Measurements from ENCODE around the gene SLC9A6.
"Not testable (repeated sequence)": the region's sequence is repeated elsewhere in the genome, so short reads cannot be mapped to it uniquely, and the experiment has no call there.

The SLC9A6 gene

GRCh38 chrX:136029766-136030165, 44.5 kb downstream of the SLC9A6 start:
- no peak for DNase-seq (ENCODE audit: low read depth, low spot score)

GRCh38 chrX:136030303-136031191, 45.3 kb downstream of the SLC9A6 start:
- no peak for DNase-seq (ENCODE audit: low read depth, low spot score)

GRCh38 chrX:136031626-136032025, 46.4 kb downstream of the SLC9A6 start:
- no peak for DNase-seq (ENCODE audit: low read depth, low spot score)

DNA sequence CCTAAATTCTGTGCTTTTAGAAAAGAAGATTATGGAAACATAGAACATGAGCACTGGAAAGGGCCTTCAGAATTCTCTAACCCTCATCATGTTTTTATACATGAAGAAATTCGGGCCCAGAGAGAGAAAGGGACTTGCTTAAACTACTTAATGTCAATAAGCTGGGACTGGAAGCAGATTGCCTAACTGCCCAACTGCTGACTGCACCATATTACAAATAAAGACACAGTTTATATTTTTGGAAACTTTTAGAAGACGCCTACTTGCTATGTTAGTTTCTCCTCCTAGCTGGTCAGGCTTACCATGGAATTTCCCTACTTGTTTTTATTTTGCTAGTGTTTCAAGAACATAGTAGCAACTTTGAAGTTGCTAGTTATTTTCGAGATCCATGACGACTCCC, 47.1 kb downstream of the SLC9A6 start:
- no peak for DNase-seq (ENCODE audit: low read depth, low spot score)

- DNase-seq (ENCODE audit: low read depth, low spot score): no peak
Measured at GRCh38 chrX:136034668-136035067, 49.4 kb downstream of the SLC9A6 start.

- no peak for DNase-seq (ENCODE audit: low read depth, low spot score)
Measured at GRCh38 chrX:136035663-136036062, 50.4 kb downstream of the SLC9A6 start.

DNA sequence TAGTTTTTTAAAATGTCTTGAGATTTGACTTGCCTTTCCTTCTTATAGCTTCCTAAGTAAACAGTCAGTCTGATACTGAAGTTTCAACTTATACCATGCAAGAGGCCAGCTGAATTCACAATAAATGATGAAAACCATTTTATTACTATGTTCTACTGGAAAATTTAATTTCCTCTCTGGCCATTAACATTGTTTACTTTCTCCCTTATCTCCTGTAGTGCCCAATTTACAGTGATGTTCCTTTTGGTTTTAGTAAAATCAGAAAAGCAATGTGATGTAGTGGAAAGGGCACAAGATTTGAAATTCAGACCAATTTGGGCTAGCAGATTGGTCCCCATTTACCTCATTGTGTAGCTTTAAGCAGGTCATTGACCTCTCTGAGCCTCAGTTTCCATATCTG, 54.2 kb downstream of the SLC9A6 start:
- DNase-seq (ENCODE audit: low read depth, low spot score): no peak

- no peak for DNase-seq (ENCODE audit: low read depth, low spot score)
Measured at GRCh38 chrX:136039968-136040367, 54.7 kb downstream of the SLC9A6 start.

DNA sequence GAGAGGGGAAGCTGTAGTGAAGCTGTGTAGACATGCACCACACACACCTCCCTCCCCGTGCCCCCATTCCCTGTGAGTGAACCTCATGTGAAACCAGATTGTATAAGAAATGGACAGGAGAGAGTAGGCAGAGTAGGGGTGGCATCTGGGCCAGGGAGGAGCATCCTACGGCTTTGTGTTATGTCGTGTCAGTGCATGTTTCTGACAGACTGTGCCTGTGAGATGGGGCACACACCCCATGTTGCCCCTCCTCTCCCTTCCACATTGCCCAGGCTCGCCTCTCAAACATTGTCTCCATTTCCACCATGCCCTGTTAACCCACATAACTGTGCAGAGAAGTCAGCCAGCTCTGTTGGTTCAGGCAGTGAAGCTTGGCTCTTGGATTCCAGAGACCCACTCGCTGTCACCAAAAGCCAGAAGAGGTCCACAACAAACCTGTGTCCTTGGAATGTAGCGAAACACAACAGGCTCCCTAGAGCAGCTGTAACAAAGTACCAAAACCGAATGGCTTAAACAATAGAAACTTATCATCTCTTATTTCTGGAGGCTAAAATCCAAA, 56.1 kb downstream of the SLC9A6 start:
- DNase-seq (ENCODE audit: low read depth, low spot score): no peak

DNA sequence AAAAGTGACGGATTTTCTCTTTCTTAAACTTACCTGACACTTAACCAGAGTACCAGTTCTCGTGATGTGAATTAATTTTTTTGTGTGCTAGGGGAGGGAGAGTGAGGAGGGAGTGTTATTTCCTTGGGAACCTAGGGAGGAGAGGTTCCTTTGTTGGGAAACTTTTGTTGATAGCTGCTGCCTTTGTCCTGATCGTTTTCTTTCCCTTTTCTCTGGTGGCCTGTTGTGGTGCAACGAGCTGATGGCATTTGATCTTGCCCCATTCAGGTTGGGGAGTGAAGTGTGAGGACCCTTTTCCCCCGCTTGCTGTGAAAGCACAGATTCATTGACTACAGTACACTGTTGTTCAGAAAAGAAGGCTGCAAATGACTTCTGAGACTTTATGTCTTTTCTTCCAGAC, 59.8 kb downstream of the SLC9A6 start:
- no peak for DNase-seq (ENCODE audit: low read depth, low spot score)

DNA sequence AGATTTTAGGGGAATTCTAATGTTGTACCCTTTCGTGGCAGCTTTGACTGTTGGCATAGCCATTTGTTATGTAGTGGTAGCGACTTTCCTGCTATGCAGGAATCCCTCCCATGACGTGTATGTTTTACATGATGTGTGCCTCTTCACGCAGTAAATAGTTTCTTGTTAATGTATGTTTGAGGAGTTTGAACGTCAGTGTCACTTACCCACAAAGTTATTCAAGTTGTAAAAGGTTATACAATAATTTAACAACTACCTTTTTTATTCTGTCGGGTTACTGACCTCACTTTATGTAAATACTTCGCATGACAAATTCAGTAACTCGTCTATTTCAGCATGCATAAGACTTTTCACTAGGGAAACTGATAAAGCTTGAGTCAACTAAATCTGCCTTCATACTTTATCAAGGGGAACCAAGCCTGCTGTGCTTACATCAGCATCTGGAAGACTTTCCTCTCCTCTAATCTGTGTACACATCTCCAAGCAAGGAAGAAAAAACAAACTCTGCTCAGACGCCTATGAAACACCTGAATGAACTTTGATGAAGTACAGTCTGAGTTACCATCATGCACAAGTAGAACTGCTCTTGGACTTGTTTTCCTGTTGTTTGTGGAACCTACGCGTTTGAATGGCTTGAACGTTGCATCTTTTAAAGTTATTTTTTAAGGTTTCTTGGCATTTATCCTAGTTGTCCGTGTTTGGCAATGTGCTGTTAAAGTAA, 61.2 kb downstream of the SLC9A6 start:
- DNase-seq (ENCODE audit: low read depth, low spot score): no peak

DNA sequence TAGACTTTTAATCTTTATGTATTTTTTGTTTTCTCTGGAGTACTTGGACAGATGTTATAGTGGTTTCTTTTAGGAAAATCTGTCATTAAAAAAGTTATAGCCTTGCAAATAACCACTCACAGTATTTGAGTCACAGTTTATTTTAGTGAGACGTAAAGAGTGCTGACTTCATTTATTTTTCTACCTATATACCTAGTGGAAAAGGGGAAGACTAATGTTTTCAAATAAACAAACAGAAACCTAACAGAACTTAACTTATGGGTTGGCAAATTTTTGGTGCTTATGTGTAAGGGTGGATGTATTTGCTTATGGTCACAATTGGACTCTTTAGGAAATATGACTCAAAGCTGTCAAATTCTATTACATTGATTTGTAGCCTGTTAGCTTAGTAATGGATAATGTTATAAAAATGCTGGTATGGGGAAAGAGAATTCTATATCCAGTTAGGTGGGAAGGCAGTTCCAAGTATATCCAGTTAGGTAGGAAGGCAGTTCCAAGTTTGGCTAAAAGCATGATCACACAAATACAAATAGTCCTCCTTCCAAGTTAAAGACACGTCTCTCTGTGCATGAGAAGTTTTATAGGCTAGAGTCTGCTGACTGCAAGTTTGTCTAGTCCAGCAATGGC, 61.9 kb downstream of the SLC9A6 start:
- DNase-seq (ENCODE audit: low read depth, low spot score): no peak

DNA sequence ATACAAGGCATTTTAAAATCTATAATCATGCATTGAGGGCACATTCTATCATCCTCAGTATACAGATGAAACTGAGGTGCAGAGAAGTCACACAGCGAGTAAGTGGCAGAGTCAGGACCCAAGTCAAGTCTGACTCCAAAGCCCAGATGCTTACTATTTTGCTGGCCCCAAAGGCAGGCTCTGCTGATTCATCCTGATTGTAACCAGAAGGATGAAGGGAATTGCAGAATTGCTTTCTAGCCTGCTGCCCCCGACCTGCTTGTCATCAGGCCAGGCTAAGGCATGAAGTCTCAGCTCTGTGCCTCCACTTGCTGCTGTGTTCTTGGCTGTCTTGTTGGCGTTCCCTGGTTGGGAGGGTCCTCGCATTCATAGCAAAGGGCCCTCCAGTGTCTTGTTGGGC, 62.7 kb downstream of the SLC9A6 start:
- no peak for DNase-seq (ENCODE audit: low read depth, low spot score)

- no peak for DNase-seq (ENCODE audit: low read depth, low spot score)
Measured at GRCh38 chrX:136048446-136048845, 63.2 kb downstream of the SLC9A6 start.

- no peak for DNase-seq (ENCODE audit: low read depth, low spot score)
Measured at GRCh38 chrX:136049608-136050007, 64.4 kb downstream of the SLC9A6 start.

- DNase-seq (ENCODE audit: low read depth, low spot score): not testable (repeated sequence)
Measured at GRCh38 chrX:136050875-136051274, 65.6 kb downstream of the SLC9A6 start.

- no peak for DNase-seq (ENCODE audit: low read depth, low spot score)
Measured at GRCh38 chrX:136051611-136052010, 66.4 kb downstream of the SLC9A6 start.

GRCh38 chrX:136055651-136056221, 70.5 kb downstream of the SLC9A6 start:
- no peak for DNase-seq (ENCODE audit: low read depth, low spot score)

- no peak for DNase-seq (ENCODE audit: low read depth, low spot score)
Measured at GRCh38 chrX:136057567-136057966, 72.3 kb downstream of the SLC9A6 start.

DNA sequence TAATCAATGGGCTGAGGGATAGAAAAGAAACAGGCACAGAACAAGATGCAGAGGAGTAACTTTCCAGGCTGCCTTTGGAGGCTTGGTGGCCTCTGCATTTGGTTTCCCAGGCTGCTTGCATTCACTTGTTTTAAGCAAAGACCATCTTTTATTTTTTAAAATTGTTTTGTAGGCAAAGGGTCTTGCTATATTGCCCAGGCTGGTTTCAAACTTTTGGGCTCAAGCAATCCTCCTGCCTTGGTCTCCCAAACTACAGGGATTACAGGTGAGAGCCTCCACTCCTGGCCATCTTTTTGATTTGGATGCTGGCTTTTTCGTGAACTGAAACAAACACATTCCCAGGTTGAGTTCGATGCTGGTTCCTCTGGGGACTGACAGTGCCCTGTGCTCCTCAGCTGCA, 74.1 kb downstream of the SLC9A6 start:
- no peak for DNase-seq (ENCODE audit: low read depth, low spot score)

DNA sequence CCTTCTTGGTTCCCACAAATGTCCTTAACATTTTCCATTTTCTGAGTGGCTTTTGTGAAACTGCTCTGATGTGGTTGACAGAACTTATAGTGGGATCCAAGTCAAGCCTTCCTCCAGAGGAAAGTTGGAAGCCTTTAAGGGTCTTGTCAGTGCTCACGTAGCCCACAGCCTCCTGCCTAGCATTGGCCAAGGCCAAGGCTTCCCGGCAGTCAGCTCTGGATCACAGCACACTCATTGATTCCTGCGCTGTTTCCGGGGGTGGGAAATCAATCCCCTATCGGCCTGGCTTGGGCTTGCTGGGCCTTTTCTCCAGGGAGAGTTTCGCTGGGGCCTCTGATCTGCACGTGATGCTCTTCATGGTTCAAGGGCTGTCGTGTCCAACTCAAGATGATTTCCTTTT, 76.1 kb downstream of the SLC9A6 start:
- DNase-seq (ENCODE audit: low read depth, low spot score): no peak

GRCh38 chrX:136061696-136062095, 76.5 kb downstream of the SLC9A6 start:
- no peak for DNase-seq (ENCODE audit: low read depth, low spot score)

Measured in smooth muscle cell of the brain vasculature (primary cell).